ENCODE data around the gene ID1. TPM values are rescaled to one million over a fixed set of nuclear protein-coding genes. Genes with fewer than 3 reads are reported as not detected.

Gene ID1
- total and polyA plus RNA-seq, 2 of the 13 experiments (the other 11 are each of a cell fraction or from before 2014, with no cell fraction given), result 320 to 419 TPM

- TF ChIP-seq, protein P1, sequence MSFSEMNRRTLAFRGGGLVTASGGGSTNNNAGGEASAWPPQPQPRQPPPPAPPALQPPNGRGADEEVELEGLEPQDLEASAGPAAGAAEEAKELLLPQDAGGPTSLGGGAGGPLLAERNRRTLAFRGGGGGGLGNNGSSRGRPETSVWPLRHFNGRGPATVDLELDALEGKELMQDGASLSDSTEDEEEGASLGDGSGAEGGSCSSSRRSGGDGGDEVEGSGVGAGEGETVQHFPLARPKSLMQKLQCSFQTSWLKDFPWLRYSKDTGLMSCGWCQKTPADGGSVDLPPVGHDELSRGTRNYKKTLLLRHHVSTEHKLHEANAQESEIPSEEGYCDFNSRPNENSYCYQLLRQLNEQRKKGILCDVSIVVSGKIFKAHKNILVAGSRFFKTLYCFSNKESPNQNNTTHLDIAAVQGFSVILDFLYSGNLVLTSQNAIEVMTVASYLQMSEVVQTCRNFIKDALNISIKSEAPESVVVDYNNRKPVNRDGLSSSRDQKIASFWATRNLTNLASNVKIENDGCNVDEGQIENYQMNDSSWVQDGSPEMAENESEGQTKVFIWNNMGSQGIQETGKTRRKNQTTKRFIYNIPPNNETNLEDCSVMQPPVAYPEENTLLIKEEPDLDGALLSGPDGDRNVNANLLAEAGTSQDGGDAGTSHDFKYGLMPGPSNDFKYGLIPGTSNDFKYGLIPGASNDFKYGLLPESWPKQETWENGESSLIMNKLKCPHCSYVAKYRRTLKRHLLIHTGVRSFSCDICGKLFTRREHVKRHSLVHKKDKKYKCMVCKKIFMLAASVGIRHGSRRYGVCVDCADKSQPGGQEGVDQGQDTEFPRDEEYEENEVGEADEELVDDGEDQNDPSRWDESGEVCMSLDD (CRISPR knock-in tag; IDR thresholded peaks at IDR 0.05; ENCODE audit: borderline replicate concordance), result no peak
These were observed 39.3 kb upstream of the ID1 start (continued) for GRCh38 chr20:31565699-31566318.

GRCh38 chr20:31566319-31566657, 38.8 kb upstream of the ID1 start:
- H3K27ac ChIP-seq (ENCODE audit: extremely low read length, insufficient read depth, low read length), result no peak overlapping the region
- no peaks in the 10 kb centered on the region for H3K27me3 ChIP-seq (ENCODE audit: control insufficient read depth in 1 of 2, insufficient read depth in 2 of 2, low read length in 2 of 2)
- DNase-seq (ENCODE audit: low spot score) (no peak), FAIRE-seq (no peak), ATAC-seq (no peak)
- no peak overlapping the region for H3K4me3 ChIP-seq (replicated peaks in 1 of 3; ENCODE audit: insufficient read depth in 1 of 3, low read depth in 2 of 3, low read length in 3 of 3)
- in situ Hi-C loops (cut with HindIII; ENCODE audit: extremely low pct_ligation_motif_present, low pct_unique_long_range_greater_than_20kb) (loop anchor here (10.0 kb wide), 1 partner anchor 159 kb away; the partner anchor contains the start of gene BCL2L1), intact Hi-C loops (cut with micrococcal nuclease; ENCODE audit: unreplicated experiment) (no loop called here)
- ChIA-PET CTCF (ENCODE audit: low intra/inter-chr PET ratio, low total read pairs) (interaction anchor here (0.7 to 0.8 kb wide), 2 partner anchors 47 to 49 kb away, joined by 3 to 5 read pairs; no protein-coding TSS in a partner anchor), POLR2A (interaction anchor here (16.4 kb wide), 1 partner anchor 41 kb away, joined by 1427 read pairs; the partner anchor contains the start of gene ID1)
- H3K9me3 ChIP-seq (ENCODE audit: low read length), result no peaks in the 10 kb centered on the region
- H4K20me1 ChIP-seq (ENCODE audit: insufficient read depth, low read length), result no peaks in the 10 kb centered on the region
- H3K36me3 ChIP-seq (replicated peaks in 1 of 2; ENCODE audit: control insufficient read depth in 1 of 2, insufficient read depth in 2 of 2, low read length in 2 of 2), result peaks cover 47 to 62% of the 10 kb centered on the region in 2 experiments
- H3K4me2 ChIP-seq (ENCODE audit: low read depth, low read length), result no peak overlapping the region
- no peak overlapping the region for H3K9ac ChIP-seq (ENCODE audit: insufficient read depth, low read depth, low read length)
- no TSS peak for BruUV-seq (replicated peaks)
- H3K4me1 ChIP-seq (ENCODE audit: insufficient read depth, low read length), result peaks cover 47% of the 10 kb centered on the region
- WGBS (ENCODE audit: low lambda C conversion rate), result 94% methylated on average over 1 of the region's 1 CpG
- H3K79me2 ChIP-seq (ENCODE audit: insufficient read depth, low read length), result no peaks in the 10 kb centered on the region
- H2AFZ ChIP-seq (ENCODE audit: low read length), result no peak overlapping the region
- TF ChIP-seq, protein P2, sequence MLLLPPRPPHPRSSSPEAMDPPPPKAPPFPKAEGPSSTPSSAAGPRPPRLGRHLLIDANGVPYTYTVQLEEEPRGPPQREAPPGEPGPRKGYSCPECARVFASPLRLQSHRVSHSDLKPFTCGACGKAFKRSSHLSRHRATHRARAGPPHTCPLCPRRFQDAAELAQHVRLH (CRISPR knock-in tag; IDR thresholded peaks at IDR 0.05; ENCODE audit: borderline replicate concordance, low read depth), result no peak
- TF ChIP-seq LCORL (IDR thresholded peaks at IDR 0.05), result no peak
- TF ChIP-seq LCORL (CRISPR knock-in tag; IDR thresholded peaks at IDR 0.05), result no peak
- TF ChIP-seq SNAI1 (CRISPR knock-in tag; IDR thresholded peaks at IDR 0.05; ENCODE audit: borderline replicate concordance), result no peak
- no peak for TF ChIP-seq KLF15 (CRISPR knock-in tag; IDR thresholded peaks at IDR 0.05; ENCODE audit: borderline replicate concordance)
- TF ChIP-seq, protein P3, sequence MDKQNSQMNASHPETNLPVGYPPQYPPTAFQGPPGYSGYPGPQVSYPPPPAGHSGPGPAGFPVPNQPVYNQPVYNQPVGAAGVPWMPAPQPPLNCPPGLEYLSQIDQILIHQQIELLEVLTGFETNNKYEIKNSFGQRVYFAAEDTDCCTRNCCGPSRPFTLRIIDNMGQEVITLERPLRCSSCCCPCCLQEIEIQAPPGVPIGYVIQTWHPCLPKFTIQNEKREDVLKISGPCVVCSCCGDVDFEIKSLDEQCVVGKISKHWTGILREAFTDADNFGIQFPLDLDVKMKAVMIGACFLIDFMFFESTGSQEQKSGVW (CRISPR knock-in tag; IDR thresholded peaks at IDR 0.05; ENCODE audit: borderline replicate concordance), result no peak
- TF ChIP-seq CBX2 (IDR thresholded peaks at IDR 0.05; ENCODE audit: low read depth, low read length), result no peak
- no peak for TF ChIP-seq CBX2 (CRISPR knock-in tag; IDR thresholded peaks at IDR 0.05; ENCODE audit: low read depth)
- TF ChIP-seq POLR2AphosphoS5 (IDR thresholded peaks at IDR 0.05; ENCODE audit: low read depth, low read length), result 0 out of 2 replicates have a peak, but pooled peaks have one; percentile 23
- TF ChIP-seq, protein P4, sequence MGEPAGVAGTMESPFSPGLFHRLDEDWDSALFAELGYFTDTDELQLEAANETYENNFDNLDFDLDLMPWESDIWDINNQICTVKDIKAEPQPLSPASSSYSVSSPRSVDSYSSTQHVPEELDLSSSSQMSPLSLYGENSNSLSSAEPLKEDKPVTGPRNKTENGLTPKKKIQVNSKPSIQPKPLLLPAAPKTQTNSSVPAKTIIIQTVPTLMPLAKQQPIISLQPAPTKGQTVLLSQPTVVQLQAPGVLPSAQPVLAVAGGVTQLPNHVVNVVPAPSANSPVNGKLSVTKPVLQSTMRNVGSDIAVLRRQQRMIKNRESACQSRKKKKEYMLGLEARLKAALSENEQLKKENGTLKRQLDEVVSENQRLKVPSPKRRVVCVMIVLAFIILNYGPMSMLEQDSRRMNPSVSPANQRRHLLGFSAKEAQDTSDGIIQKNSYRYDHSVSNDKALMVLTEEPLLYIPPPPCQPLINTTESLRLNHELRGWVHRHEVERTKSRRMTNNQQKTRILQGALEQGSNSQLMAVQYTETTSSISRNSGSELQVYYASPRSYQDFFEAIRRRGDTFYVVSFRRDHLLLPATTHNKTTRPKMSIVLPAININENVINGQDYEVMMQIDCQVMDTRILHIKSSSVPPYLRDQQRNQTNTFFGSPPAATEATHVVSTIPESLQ (CRISPR knock-in tag; conservative IDR thresholded peaks at IDR 0.05), result no peak
- no peak for TF ChIP-seq ZNF841 (CRISPR knock-in tag; IDR thresholded peaks at IDR 0.05; ENCODE audit: borderline replicate concordance)
- no peak for TF ChIP-seq ZNF230 (CRISPR knock-in tag; IDR thresholded peaks at IDR 0.05)
- TF ChIP-seq ZNF333 (CRISPR knock-in tag; IDR thresholded peaks at IDR 0.05; ENCODE audit: borderline replicate concordance), result no peak
- no peak for TF ChIP-seq CHCHD3 (CRISPR knock-in tag; IDR thresholded peaks at IDR 0.05)

All from HepG2 (cell line).